ENCODE data around the gene ATOSB. TPM values are rescaled to one million over a fixed set of nuclear protein-coding genes. Genes with fewer than 3 reads are reported as not detected.

Gene ATOSB
- total RNA-seq, 4 donors from 2014 or later, result 16.7 to 27.9 (median 19.4) TPM

DNA sequence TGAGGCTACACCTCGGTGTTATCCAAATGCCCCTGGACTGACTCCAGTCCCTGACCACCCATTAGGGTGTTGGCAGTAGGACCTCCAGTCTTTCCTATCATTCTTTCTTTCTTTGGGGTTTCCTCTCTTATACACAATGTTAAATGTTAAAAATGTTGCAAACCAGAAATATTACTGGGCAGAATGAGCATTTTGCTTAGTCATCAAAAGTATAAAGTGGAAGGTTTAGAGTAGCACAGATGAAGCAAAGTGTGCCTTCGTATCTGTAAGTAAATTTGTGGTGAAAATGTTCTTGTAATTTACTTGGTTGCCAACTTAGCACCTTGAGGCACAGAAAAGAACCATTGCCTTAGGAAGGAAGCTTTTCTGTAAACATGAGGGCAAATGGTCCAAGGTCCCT, 24.4 kb upstream of the ATOSB start:
- DNase-seq (ENCODE audit: low spot score in 2 of 2), result no peak
- H3K4me3 ChIP-seq (ENCODE audit: low read depth, poor library complexity, severe bottlenecking), result no peak overlapping the region
- intact Hi-C loops (cut with DNase I; ENCODE audit: low total_unique reads), result loop anchor here (10.0 kb wide), 1 partner anchor 735 kb away; the partner anchor contains the start of gene OR13J1
- 81 to 86% methylated on average over 2 of the region's 2 CpGs for WGBS, 2 donors
- TF ChIP-seq POLR2A (IDR thresholded peaks at IDR 0.05), result no peak
- no peak for TF ChIP-seq CTCF (IDR thresholded peaks at IDR 0.05)

GRCh38 chr9:35136866-35137265, 21.2 kb upstream of the ATOSB start:
- 58 to 71% methylated on average over 8 of the region's 8 CpGs for WGBS, 2 donors
- H3K4me3 ChIP-seq (ENCODE audit: low read depth, poor library complexity, severe bottlenecking), result no peak overlapping the region
- intact Hi-C loops (cut with DNase I; ENCODE audit: low total_unique reads), result loop anchor here (10.0 kb wide), 1 partner anchor 328 kb away; no protein-coding TSS in a partner anchor
- DNase-seq (ENCODE audit: low spot score in 2 of 2), result no peak
- TF ChIP-seq CTCF (IDR thresholded peaks at IDR 0.05) (no peak), POLR2A (IDR thresholded peaks at IDR 0.05) (no peak)

DNA sequence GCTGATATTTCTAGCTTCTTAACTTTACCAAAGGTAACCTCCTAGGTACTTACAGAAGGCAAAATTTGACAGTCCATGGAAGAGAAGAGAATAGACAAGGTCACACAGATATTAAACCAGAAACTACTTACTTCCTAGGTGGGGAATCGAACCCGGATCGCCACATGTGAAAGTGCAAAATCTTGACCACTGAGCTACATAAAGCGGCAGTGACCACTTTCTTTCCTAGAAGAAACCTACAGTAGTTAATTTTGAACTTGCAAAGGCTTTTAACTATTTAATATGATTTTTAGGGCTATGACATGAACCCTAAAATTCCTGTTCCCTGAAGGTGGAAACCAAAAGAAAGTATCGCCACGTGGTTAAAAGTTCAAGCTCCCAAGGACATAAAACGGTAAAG, 20.3 kb upstream of the ATOSB start:
- intact Hi-C loops (cut with DNase I; ENCODE audit: low total_unique reads), result loop anchor here (10.0 kb wide), 1 partner anchor 329 kb away; no protein-coding TSS in a partner anchor
- no peak for TF ChIP-seq CTCF (IDR thresholded peaks at IDR 0.05)
- TF ChIP-seq POLR2A (IDR thresholded peaks at IDR 0.05), result no peak
- 83 to 95% methylated on average over 7 of the region's 7 CpGs for WGBS, 2 donors
- no peak for DNase-seq (ENCODE audit: low spot score in 2 of 2)
- H3K4me3 ChIP-seq (ENCODE audit: low read depth, poor library complexity, severe bottlenecking), result no peak overlapping the region

GRCh38 chr9:35134920-35135319, 19.3 kb upstream of the ATOSB start:
- 82 to 83% methylated on average over 6 of the region's 6 CpGs for WGBS, 2 donors
- no peak for DNase-seq (ENCODE audit: low spot score in 2 of 2)
- H3K4me3 ChIP-seq (ENCODE audit: low read depth, poor library complexity, severe bottlenecking), result no peak overlapping the region
- no peak for TF ChIP-seq CTCF (IDR thresholded peaks at IDR 0.05)
- TF ChIP-seq POLR2A (IDR thresholded peaks at IDR 0.05), result no peak
- intact Hi-C loops (cut with DNase I; ENCODE audit: low total_unique reads), result loop anchor here (10.0 kb wide), 1 partner anchor 330 kb away; no protein-coding TSS in a partner anchor

DNA sequence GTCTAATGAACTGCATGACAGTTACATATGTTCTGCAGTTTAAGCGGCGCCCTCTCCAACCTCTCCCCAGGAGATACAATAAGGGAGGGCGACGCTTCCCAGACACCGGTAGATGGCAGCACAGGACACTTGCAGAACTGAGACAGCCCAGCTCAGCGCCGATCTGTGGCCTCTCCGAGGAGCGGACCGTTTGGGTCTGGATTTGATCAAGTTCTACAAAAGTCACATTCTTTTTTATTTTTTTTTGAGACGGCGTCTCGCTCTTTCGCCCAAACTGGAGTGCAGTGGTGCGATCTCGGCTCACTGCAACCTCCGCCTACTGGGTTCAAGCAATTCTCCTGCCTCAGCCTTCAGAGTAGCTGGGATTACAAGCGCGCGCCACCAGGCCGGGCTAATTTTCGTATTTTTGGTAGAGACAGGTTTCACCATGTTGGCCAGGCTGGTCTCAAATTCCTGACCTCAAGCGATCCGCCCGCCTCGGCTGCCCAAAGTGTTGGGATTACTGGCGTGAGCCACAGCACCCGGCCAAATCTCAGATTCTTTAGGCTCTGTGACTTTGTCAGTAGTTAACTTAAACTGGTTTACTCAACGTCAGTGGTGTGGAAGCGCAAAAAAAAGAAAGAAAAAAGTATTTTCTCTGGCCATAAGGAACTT, 1.4 kb upstream of the ATOSB start:
- peak; percentile 92 to 97 for DNase-seq (ENCODE audit: low spot score in 2 of 2)
- WGBS, 2 donors, result 12 to 19% methylated on average over 30 of the region's 30 CpGs
- TF ChIP-seq CTCF (IDR thresholded peaks at IDR 0.05) (peak in 1 of 3 donors; percentile 87), POLR2A (IDR thresholded peaks at IDR 0.05) (no peak)
- intact Hi-C loops (cut with DNase I; ENCODE audit: low total_unique reads), result loop anchor here (5.0 kb wide), 1 partner anchor 360 kb away; no protein-coding TSS in a partner anchor
- H3K4me3 ChIP-seq (ENCODE audit: low read depth, poor library complexity, severe bottlenecking), result no peak overlapping the region

All from lower leg skin (tissue), 4 donors.